Ramos (cell line): Measurements from ENCODE around the gene FOXQ1.

Experiments used
- in situ Hi-C: fragments of 300-500 bp; cut with MboI; formaldehyde crosslinking; loops from one replicate; pipeline ENCODE4 v1.14.3; 2022; ENCODE audit warnings: low sequenced_read_pairs; ENCODE audit not compliant: unreplicated experiment

FOXQ1 gene

GRCh38 chr6:1290086-1290485 is 21.8 kb upstream of the FOXQ1 start:
- in situ Hi-C loops, result no loop called here

- in situ Hi-C loops, result no loop called here
Observed at GRCh38 chr6:1290805-1291204, 21.1 kb upstream of the FOXQ1 start.

GRCh38 chr6:1291381-1291780 is 20.5 kb upstream of the FOXQ1 start:
- in situ Hi-C loops, result no loop called here

- in situ Hi-C loops, result no loop called here
Observed at GRCh38 chr6:1295420-1295819, 16.5 kb upstream of the FOXQ1 start.

- in situ Hi-C loops, result no loop called here
Observed at GRCh38 chr6:1296079-1296478, 15.8 kb upstream of the FOXQ1 start.

GRCh38 chr6:1296542-1296941 is 15.4 kb upstream of the FOXQ1 start:
- in situ Hi-C loops, result no loop called here

GRCh38 chr6:1297746-1298145 is 14.2 kb upstream of the FOXQ1 start:
- in situ Hi-C loops, result no loop called here

- in situ Hi-C loops, result no loop called here
Observed at GRCh38 chr6:1298768-1299167, 13.1 kb upstream of the FOXQ1 start.

GRCh38 chr6:1306133-1306532 is 5.8 kb upstream of the FOXQ1 start:
- in situ Hi-C loops, result no loop called here

GRCh38 chr6:1309366-1309765 is 2.5 kb upstream of the FOXQ1 start:
- in situ Hi-C loops, result no loop called here

GRCh38 chr6:1310628-1311399 is 1.1 kb upstream of the FOXQ1 start:
- in situ Hi-C loops, result no loop called here

GRCh38 chr6:1312203-1312472 is 240 bp downstream of the FOXQ1 start:
- in situ Hi-C loops, result no loop called here

- in situ Hi-C loops, result no loop called here
Observed at GRCh38 chr6:1312473-1313367, 822 bp downstream of the FOXQ1 start.

GRCh38 chr6:1313384-1313766 is 1.5 kb downstream of the FOXQ1 start:
- in situ Hi-C loops, result no loop called here

- in situ Hi-C loops, result no loop called here
Observed at GRCh38 chr6:1313767-1314503, 2.0 kb downstream of the FOXQ1 start.

GRCh38 chr6:1314617-1315016 is 2.7 kb downstream of the FOXQ1 start:
- in situ Hi-C loops, result no loop called here

- in situ Hi-C loops, result no loop called here
Observed at GRCh38 chr6:1315201-1315559, 3.3 kb downstream of the FOXQ1 start.

GRCh38 chr6:1315560-1316386 is 3.9 kb downstream of the FOXQ1 start:
- in situ Hi-C loops, result no loop called here

- in situ Hi-C loops, result no loop called here
Observed at GRCh38 chr6:1316489-1316971, 4.6 kb downstream of the FOXQ1 start.

GRCh38 chr6:1317302-1317815 is 5.5 kb downstream of the FOXQ1 start:
- in situ Hi-C loops, result no loop called here
